ENCODE data around the gene CRELD2.

Gene CRELD2

DNA sequence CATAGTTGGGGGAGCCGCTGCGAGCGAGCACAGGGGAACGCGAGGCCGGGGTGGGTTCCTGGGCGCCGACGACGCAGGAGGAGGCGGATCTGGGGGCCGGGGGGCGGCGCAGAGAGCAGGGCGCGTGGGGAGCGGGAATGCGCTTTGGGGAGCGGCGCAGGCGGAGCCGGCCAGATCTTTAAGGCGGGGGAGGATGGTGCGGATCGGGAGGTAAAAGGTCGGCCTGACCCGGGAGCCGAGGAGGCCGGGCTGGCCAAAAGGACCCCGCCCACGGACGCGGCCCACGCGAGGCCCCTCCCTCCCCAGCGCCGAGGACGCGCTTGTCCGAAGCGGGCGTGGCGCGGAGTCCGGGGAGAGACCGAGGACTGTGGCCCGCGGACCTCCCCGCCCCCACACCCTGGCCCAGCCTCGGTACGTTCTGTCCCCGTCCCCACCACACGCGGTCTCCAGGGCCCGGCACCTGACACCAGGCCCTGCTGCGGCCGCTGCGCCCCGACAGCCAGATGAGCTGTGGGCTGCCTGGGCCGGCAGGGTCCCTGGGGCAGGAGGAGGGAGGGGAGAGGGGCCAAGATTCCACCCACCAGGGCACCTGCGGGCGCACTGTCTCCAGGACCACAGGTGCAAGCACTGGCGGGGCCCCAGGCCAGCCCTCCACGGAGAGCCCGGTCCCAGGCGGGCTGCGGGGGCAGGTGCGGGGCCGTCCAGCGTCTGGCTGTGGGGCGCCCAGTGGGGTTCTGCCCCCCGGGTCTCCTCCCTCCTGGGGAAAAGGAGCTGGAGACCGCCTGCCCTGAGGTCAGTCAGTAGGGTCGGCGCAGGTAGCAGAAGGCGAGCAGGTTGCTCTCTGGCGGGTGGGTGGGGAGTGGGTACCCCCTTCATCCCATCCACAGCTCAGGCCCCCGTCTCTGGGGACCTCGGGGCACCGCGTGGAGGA is 53.1 kb downstream of the CRELD2 start (continued):
- TF ChIP-seq ZNF692 (tag by site-specific recombination; IDR thresholded peaks at IDR 0.05) (0 out of 2 replicates have a peak, but pooled peaks have one; percentile 9), ZNF555 (tag by site-specific recombination; conservative IDR thresholded peaks at IDR 0.05) (no peak)
- TF ChIP-seq, protein P1, sequence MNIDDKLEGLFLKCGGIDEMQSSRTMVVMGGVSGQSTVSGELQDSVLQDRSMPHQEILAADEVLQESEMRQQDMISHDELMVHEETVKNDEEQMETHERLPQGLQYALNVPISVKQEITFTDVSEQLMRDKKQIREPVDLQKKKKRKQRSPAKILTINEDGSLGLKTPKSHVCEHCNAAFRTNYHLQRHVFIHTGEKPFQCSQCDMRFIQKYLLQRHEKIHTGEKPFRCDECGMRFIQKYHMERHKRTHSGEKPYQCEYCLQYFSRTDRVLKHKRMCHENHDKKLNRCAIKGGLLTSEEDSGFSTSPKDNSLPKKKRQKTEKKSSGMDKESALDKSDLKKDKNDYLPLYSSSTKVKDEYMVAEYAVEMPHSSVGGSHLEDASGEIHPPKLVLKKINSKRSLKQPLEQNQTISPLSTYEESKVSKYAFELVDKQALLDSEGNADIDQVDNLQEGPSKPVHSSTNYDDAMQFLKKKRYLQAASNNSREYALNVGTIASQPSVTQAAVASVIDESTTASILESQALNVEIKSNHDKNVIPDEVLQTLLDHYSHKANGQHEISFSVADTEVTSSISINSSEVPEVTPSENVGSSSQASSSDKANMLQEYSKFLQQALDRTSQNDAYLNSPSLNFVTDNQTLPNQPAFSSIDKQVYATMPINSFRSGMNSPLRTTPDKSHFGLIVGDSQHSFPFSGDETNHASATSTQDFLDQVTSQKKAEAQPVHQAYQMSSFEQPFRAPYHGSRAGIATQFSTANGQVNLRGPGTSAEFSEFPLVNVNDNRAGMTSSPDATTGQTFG (tag by site-specific recombination; IDR thresholded peaks at IDR 0.05; ENCODE audit: borderline replicate concordance): no peak

DNA sequence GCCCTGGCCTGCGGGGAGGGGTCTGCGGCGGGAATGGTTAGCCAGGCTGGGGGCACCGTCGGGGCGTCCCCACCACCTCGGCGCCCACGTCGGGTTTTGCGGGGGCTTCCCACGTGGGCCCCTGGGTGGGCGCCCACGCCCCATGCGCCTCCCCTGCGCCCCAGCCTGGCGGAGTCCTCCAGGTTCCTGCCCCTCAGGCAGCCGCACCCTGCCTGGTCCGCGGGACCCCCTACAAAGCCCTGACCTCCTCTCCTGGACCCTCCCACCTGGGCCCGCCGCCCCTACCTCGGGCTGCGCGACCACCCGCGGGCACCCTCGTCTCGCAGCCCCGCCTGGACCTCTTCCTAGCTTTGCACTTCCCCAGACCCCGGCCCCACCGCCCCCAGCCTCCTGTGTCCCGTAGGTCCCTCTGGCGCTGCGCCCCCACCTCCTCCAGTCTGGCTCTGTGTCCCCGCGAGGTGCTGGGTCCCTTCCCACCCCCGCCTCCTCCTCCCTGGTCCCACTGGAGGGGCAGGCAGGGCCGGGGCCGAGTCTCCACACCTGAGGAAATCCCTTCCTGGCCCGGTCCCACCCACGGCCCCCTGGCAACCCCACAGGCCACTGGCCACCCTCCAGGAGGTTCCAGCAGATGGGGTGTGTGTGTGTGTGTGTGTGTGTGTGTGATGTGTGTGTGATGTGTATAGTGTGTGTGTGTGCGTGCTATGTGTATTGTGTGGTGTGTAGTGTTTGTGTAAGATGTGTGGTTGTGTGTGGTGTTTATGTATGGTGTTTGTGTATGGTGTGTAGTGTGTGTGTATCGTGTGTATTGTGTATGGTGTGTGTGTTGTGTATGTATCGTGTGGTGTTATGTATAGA is 54.0 kb downstream of the CRELD2 start:
- Histone ChIP-seq H3K36me3 (ENCODE audit: control insufficient read depth in 2 of 2, insufficient read depth in 1 of 2, low read length in 2 of 2) (peaks cover 0 to 2% of the 10 kb centered on the region in 2 experiments; a peak in 1 of 3 replicates), H3K9me3 (ENCODE audit: control insufficient read depth, insufficient read depth, low read depth, low read length) (no peaks in the 10 kb centered on the region), H3K27ac (ENCODE audit: extremely low read depth, low read depth, low read length) (no peak overlapping the region), H3K4me3 (ENCODE audit: low read depth, low read length) (no peak overlapping the region), H3K4me1 (ENCODE audit: control insufficient read depth, insufficient read depth, low read length) (peaks cover 3% of the 10 kb centered on the region; the same call in 1 of the 2 replicates)
- ChIA-PET POLR2A (interaction anchor here (0.9 kb wide), 1 partner anchor 10 kb away, joined by 6 read pairs; no protein-coding TSS in a partner anchor), CTCF (no interaction called here)
- TF ChIP-seq ZEB2 (tag by site-specific recombination; IDR thresholded peaks at IDR 0.05) (no peak), ZNF138 (tag by site-specific recombination; IDR thresholded peaks at IDR 0.05; ENCODE audit: borderline replicate concordance) (no peak), ZNF560 (tag by site-specific recombination; IDR thresholded peaks at IDR 0.05; ENCODE audit: borderline replicate concordance) (0 out of 2 replicates have a peak, but pooled peaks have one; percentile 12), ZNF555 (tag by site-specific recombination; conservative IDR thresholded peaks at IDR 0.05) (no peak), ZNF776 (tag by site-specific recombination; IDR thresholded peaks at IDR 0.05; ENCODE audit: borderline replicate concordance) (no peak; the same call in 1 of the 2 replicates), ZNF175 (tag by site-specific recombination; IDR thresholded peaks at IDR 0.05) (no peak), ZNF146 (tag by site-specific recombination; IDR thresholded peaks at IDR 0.05) (no peak), ZNF335 (tag by site-specific recombination; conservative IDR thresholded peaks at IDR 0.05) (no peak), ZNF558 (tag by site-specific recombination; IDR thresholded peaks at IDR 0.05) (no peak), ZBTB1 (tag by site-specific recombination; IDR thresholded peaks at IDR 0.05) (no peak; the same call in 1 of the 2 replicates), KLF16 (tag by site-specific recombination; IDR thresholded peaks at IDR 0.05) (no peak), WT1 (tag by site-specific recombination; IDR thresholded peaks at IDR 0.05) (peak; percentile 37; the same call in 1 of the 2 replicates), ZBTB20 (tag by site-specific recombination; IDR thresholded peaks at IDR 0.05) (no peak), ZNF341 (tag by site-specific recombination; IDR thresholded peaks at IDR 0.05; ENCODE audit: low read depth) (no peak), ZNF311 (tag by site-specific recombination; IDR thresholded peaks at IDR 0.05; ENCODE audit: borderline replicate concordance) (no peak), KLF10 (tag by site-specific recombination; IDR thresholded peaks at IDR 0.05) (no peak), SCRT1 (tag by site-specific recombination; IDR thresholded peaks at IDR 0.05; ENCODE audit: borderline replicate concordance) (no peak)
- TF ChIP-seq, protein P2, sequence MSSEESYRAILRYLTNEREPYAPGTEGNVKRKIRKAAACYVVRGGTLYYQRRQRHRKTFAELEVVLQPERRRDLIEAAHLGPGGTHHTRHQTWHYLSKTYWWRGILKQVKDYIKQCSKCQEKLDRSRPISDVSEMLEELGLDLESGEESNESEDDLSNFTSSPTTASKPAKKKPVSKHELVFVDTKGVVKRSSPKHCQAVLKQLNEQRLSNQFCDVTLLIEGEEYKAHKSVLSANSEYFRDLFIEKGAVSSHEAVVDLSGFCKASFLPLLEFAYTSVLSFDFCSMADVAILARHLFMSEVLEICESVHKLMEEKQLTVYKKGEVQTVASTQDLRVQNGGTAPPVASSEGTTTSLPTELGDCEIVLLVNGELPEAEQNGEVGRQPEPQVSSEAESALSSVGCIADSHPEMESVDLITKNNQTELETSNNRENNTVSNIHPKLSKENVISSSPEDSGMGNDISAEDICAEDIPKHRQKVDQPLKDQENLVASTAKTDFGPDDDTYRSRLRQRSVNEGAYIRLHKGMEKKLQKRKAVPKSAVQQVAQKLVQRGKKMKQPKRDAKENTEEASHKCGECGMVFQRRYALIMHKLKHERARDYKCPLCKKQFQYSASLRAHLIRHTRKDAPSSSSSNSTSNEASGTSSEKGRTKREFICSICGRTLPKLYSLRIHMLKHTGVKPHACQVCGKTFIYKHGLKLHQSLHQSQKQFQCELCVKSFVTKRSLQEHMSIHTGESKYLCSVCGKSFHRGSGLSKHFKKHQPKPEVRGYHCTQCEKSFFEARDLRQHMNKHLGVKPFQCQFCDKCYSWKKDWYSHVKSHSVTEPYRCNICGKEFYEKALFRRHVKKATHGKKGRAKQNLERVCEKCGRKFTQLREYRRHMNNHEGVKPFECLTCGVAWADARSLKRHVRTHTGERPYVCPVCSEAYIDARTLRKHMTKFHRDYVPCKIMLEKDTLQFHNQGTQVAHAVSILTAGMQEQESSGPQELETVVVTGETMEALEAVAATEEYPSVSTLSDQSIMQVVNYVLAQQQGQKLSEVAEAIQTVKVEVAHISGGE (tag by site-specific recombination; conservative IDR thresholded peaks at IDR 0.05; ENCODE audit: low read depth): no peak
- TF ChIP-seq, protein P3, sequence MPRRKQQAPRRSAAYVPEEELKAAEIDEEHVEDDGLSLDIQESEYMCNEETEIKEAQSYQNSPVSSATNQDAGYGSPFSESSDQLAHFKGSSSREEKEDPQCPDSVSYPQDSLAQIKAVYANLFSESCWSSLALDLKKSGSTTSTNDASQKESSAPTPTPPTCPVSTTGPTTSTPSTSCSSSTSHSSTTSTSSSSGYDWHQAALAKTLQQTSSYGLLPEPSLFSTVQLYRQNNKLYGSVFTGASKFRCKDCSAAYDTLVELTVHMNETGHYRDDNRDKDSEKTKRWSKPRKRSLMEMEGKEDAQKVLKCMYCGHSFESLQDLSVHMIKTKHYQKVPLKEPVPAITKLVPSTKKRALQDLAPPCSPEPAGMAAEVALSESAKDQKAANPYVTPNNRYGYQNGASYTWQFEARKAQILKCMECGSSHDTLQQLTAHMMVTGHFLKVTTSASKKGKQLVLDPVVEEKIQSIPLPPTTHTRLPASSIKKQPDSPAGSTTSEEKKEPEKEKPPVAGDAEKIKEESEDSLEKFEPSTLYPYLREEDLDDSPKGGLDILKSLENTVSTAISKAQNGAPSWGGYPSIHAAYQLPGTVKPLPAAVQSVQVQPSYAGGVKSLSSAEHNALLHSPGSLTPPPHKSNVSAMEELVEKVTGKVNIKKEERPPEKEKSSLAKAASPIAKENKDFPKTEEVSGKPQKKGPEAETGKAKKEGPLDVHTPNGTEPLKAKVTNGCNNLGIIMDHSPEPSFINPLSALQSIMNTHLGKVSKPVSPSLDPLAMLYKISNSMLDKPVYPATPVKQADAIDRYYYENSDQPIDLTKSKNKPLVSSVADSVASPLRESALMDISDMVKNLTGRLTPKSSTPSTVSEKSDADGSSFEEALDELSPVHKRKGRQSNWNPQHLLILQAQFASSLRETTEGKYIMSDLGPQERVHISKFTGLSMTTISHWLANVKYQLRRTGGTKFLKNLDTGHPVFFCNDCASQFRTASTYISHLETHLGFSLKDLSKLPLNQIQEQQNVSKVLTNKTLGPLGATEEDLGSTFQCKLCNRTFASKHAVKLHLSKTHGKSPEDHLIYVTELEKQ (tag by site-specific recombination; IDR thresholded peaks at IDR 0.05; ENCODE audit: borderline replicate concordance): no peak

Measured in HEK293 (cell line).